GM03348 (cell line): ENCODE results near the gene NSMF.

Experiments
- DNase-seq: peaks from one replicate; pipeline ENCODE4 v3.0.0; 2012; ENCODE audit warnings: low spot score

NSMF gene

GRCh38 chr9:137447722-137448601, 11.2 kb downstream of the NSMF start:
- no peak for DNase-seq

GRCh38 chr9:137446851-137447471, 12.2 kb downstream of the NSMF start:
- peak; percentile 67 for DNase-seq

- DNase-seq, result no peak
These were observed 13.2 kb downstream of the NSMF start for GRCh38 chr9:137445930-137446431.

GRCh38 chr9:137445275-137445807, 13.8 kb downstream of the NSMF start:
- peak; percentile 88 for DNase-seq

- DNase-seq, result no peak
These were observed 14.9 kb downstream of the NSMF start for GRCh38 chr9:137444106-137444790.

- DNase-seq, result no peak
These were observed 17.2 kb downstream of the NSMF start for GRCh38 chr9:137441935-137442321.

- no peak for DNase-seq
These were observed 17.7 kb downstream of the NSMF start, which contains the start of gene ENTPD8 for GRCh38 chr9:137441289-137441934. Gene ENTPD8 (minus strand): TSS chr9:137441357. CDS start chr9:137438285, 3,072 bp downstream.

- DNase-seq, result no peak
These were observed 19.9 kb downstream of the NSMF start for GRCh38 chr9:137439158-137439714.

GRCh38 chr9:137438591-137439157, 20.5 kb downstream of the NSMF start:
- DNase-seq, result no peak

GRCh38 chr9:137437691-137438590, 21.2 kb downstream of the NSMF start:
- DNase-seq, result no peak

- DNase-seq, result no peak
These were observed 22.2 kb downstream of the NSMF start for GRCh38 chr9:137436761-137437600.

- peak; percentile 93 for DNase-seq
These were observed 23.0 kb downstream of the NSMF start for GRCh38 chr9:137435980-137436760.

GRCh38 chr9:137435381-137435891, 23.7 kb downstream of the NSMF start:
- no peak for DNase-seq

- no peak for DNase-seq
These were observed 24.4 kb downstream of the NSMF start for GRCh38 chr9:137434498-137435380.

GRCh38 chr9:137433916-137434431, 25.2 kb downstream of the NSMF start:
- no peak for DNase-seq

- no peak for DNase-seq
These were observed 25.7 kb downstream of the NSMF start for GRCh38 chr9:137433349-137433915.
